H1 (cell line): ENCODE results near the gene ACACA.
A peak's percentile ranks its signal among the peaks of the same experiment; 100 is the strongest.

Source experiments
- ASH2L ChIP-seq: fragments of 200-600, 300-600 bp; sonication (generic); IDR thresholded peaks from one replicate; pipeline ENCODE4 v1.7.1; 2017; ENCODE audit warnings: low read length
- CTCF ChIP-seq, 3 experiments: IDR thresholded peaks; 1 replicate in 2 of 3; 2 replicates in 1 of 3; pipeline versions ENCODE4 v1.5.1 to v1.6.1; 2011; ENCODE audit warnings: low read length in 3 of 3, mild to moderate bottlenecking in 3 of 3, inconsistent platforms in 2 of 3, low read depth in 1 of 3, moderate library complexity in 1 of 3; ENCODE audit not compliant: insufficient read depth in 1 of 3; ENCODE audit errors: control extremely low read depth in 1 of 3
- EZH2 ChIP-seq: fragments of 200-600 bp; sonication (generic); IDR thresholded peaks from 2 replicates; pipeline ENCODE4 v1.7.1; 2012; ENCODE audit warnings: low read depth, mild to moderate bottlenecking, moderate library complexity, low read length, inconsistent platforms; ENCODE audit not compliant: severe bottlenecking
- JUN ChIP-seq: IDR thresholded peaks from 2 replicates; pipeline ENCODE4 v1.6.1; 2011; ENCODE audit warnings: low read depth, mild to moderate bottlenecking, improper control_type of control experiment, low read length
- JUND ChIP-seq: IDR thresholded peaks from 2 replicates; pipeline ENCODE4 v1.6.1; 2011; ENCODE audit warnings: mild to moderate bottlenecking, improper control_type of control experiment, low read length
- KDM1A ChIP-seq: fragments of 200-600, 300-600 bp; sonication (generic); IDR thresholded peaks from 2 replicates; pipeline ENCODE4 v1.7.1; 2016; ENCODE audit warnings: mild to moderate bottlenecking, low read length, borderline replicate concordance
- NRF1 ChIP-seq: IDR thresholded peaks from 2 replicates; pipeline ENCODE4 v1.6.1; 2011; ENCODE audit warnings: mild to moderate bottlenecking, low read depth, low read length, improper control_type of control experiment
- POLR2A ChIP-seq, 2 experiments: IDR thresholded peaks; 1 replicate in 1 of 2; 2 replicates in 1 of 2; pipeline ENCODE4 v1.6.1; 2011; ENCODE audit warnings: low read depth in 2 of 2, low read length in 2 of 2, mild to moderate bottlenecking in 2 of 2; ENCODE audit errors: control extremely low read depth in 1 of 2
- POLR2AphosphoS5 ChIP-seq: IDR thresholded peaks from 2 replicates; pipeline ENCODE4 v1.6.1; 2011; ENCODE audit warnings: low read depth, low read length
- RAD21 ChIP-seq, 2 experiments: IDR thresholded peaks in 1 of 2; conservative IDR thresholded peaks in 1 of 2; 2 replicates each; pipeline ENCODE4 v1.6.1; 2011; ENCODE audit warnings: low read depth in 2 of 2, low read length in 2 of 2, improper control_type of control experiment in 1 of 2, inconsistent platforms in 1 of 2, mild to moderate bottlenecking in 1 of 2, moderate library complexity in 1 of 2
- RXRA ChIP-seq: IDR thresholded peaks from 2 replicates; pipeline ENCODE4 v1.6.1; 2011; ENCODE audit warnings: low read depth, mild to moderate bottlenecking, low read length, moderate library complexity; ENCODE audit not compliant: insufficient read depth
- SRF ChIP-seq: IDR thresholded peaks from 2 replicates; pipeline ENCODE4 v1.6.1; 2011; ENCODE audit warnings: mild to moderate bottlenecking, low read depth, low read length, moderate library complexity
- TBP ChIP-seq: IDR thresholded peaks from 2 replicates; pipeline ENCODE4 v1.6.1; 2011; ENCODE audit warnings: low read depth, low read length, improper control_type of control experiment
- YY1 ChIP-seq: IDR thresholded peaks from 2 replicates; pipeline ENCODE4 v1.6.1; 2011; ENCODE audit warnings: low read depth, mild to moderate bottlenecking, low read length

- TF ChIP-seq YY1 = no peak
- TF ChIP-seq POLR2A (IDR thresholded peaks at IDR 0.05; ENCODE audit: control extremely low read depth in 1 of 2, low read depth in 2 of 2, low read length in 2 of 2) = no peak
- no peak for TF ChIP-seq JUND
- no peak for TF ChIP-seq ASH2L
- peak in 1 of 2 experiments; percentile 31; a peak in 2 of 4 replicates for TF ChIP-seq RAD21 (IDR thresholded peaks at IDR 0.05 in 1 of 2, conservative IDR thresholded peaks at IDR 0.05 in 1 of 2; ENCODE audit: low read depth in 2 of 2, low read length in 2 of 2)
- no peak for TF ChIP-seq SRF
- TF ChIP-seq CTCF (IDR thresholded peaks at IDR 0.05; ENCODE audit: control extremely low read depth in 1 of 3, insufficient read depth in 1 of 3, low read depth in 1 of 3, low read length in 3 of 3) = peak in 2 of 3 experiments; percentile 25 to 38; a peak in 2 of 4 replicates
- no peak for TF ChIP-seq EZH2
- TF ChIP-seq POLR2AphosphoS5 = no peak
- TF ChIP-seq KDM1A = no peak
- TF ChIP-seq JUN = no peak
- no peak for TF ChIP-seq TBP
- TF ChIP-seq RXRA = no peak
- TF ChIP-seq NRF1 = no peak
Observed at GRCh38 chr17:37162800-37163199, 243.8 kb downstream of the ACACA start.
